ENCODE measurements around the gene ADPGK.

GRCh38 chr15:72790302-72790910 is 6.8 kb upstream of the ADPGK start:
- TF ChIP-seq EZH2 (IDR thresholded peaks at IDR 0.05; ENCODE audit: borderline replicate concordance, insufficient read depth, low read length, poor library complexity, severe bottlenecking), result no peak
- TF ChIP-seq, protein P1, sequence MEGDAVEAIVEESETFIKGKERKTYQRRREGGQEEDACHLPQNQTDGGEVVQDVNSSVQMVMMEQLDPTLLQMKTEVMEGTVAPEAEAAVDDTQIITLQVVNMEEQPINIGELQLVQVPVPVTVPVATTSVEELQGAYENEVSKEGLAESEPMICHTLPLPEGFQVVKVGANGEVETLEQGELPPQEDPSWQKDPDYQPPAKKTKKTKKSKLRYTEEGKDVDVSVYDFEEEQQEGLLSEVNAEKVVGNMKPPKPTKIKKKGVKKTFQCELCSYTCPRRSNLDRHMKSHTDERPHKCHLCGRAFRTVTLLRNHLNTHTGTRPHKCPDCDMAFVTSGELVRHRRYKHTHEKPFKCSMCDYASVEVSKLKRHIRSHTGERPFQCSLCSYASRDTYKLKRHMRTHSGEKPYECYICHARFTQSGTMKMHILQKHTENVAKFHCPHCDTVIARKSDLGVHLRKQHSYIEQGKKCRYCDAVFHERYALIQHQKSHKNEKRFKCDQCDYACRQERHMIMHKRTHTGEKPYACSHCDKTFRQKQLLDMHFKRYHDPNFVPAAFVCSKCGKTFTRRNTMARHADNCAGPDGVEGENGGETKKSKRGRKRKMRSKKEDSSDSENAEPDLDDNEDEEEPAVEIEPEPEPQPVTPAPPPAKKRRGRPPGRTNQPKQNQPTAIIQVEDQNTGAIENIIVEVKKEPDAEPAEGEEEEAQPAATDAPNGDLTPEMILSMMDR (IDR thresholded peaks at IDR 0.05; ENCODE audit: poor library complexity, severe bottlenecking), result no peak
